UCSD-AML1 (cell line): Measurements from ENCODE around the gene APOBEC3G.

Source experiments
- DNase-seq: peaks from one replicate; lab custom pipeline; 2025; ENCODE audit not compliant: unreplicated experiment; lab: John Stamatoyannopoulos, UW

The APOBEC3G gene

GRCh38 chr22:39120983-39121382, 43.9 kb downstream of the APOBEC3G start:
- DNase-seq = no peak

GRCh38 chr22:39122772-39123470, 45.8 kb downstream of the APOBEC3G start:
- DNase-seq = no peak

- DNase-seq = no peak
Observed at GRCh38 chr22:39123751-39124581, 46.9 kb downstream of the APOBEC3G start.

GRCh38 chr22:39125622-39126021, 48.5 kb downstream of the APOBEC3G start:
- DNase-seq = no peak

GRCh38 chr22:39128508-39128907, 51.4 kb downstream of the APOBEC3G start:
- no peak for DNase-seq

- DNase-seq = no peak
Observed at GRCh38 chr22:39129081-39129480, 52.0 kb downstream of the APOBEC3G start.

GRCh38 chr22:39129746-39130145, 52.7 kb downstream of the APOBEC3G start:
- no peak for DNase-seq

- no peak for DNase-seq
Observed at GRCh38 chr22:39130152-39130704, 53.2 kb downstream of the APOBEC3G start.

GRCh38 chr22:39130892-39131855, 54.1 kb downstream of the APOBEC3G start:
- no peak for DNase-seq

GRCh38 chr22:39132281-39132680, 55.2 kb downstream of the APOBEC3G start:
- no peak for DNase-seq

GRCh38 chr22:39132871-39133524, 55.9 kb downstream of the APOBEC3G start:
- DNase-seq = no peak

- no peak for DNase-seq
Observed at GRCh38 chr22:39133871-39134270, 56.8 kb downstream of the APOBEC3G start.

GRCh38 chr22:39134366-39135091, 57.5 kb downstream of the APOBEC3G start:
- no peak for DNase-seq

GRCh38 chr22:39135092-39135896, 58.2 kb downstream of the APOBEC3G start:
- peak; percentile 47 for DNase-seq

- DNase-seq = no peak
Observed at GRCh38 chr22:39136317-39136716, 59.2 kb downstream of the APOBEC3G start.
